Activated T-cell treated with anti-CD3 and anti-CD28 coated beads for 4 hours (primary cell): Measurements from ENCODE around the gene LUC7L.
"Not testable (repeated sequence)": the region's sequence is repeated elsewhere in the genome, so short reads cannot be mapped to it uniquely, and the experiment has no call there.

Experiments used
- DNase-seq: peaks from one replicate; pipeline ENCODE4 v3.0.0-alpha.2; 2020

Gene LUC7L

DNA sequence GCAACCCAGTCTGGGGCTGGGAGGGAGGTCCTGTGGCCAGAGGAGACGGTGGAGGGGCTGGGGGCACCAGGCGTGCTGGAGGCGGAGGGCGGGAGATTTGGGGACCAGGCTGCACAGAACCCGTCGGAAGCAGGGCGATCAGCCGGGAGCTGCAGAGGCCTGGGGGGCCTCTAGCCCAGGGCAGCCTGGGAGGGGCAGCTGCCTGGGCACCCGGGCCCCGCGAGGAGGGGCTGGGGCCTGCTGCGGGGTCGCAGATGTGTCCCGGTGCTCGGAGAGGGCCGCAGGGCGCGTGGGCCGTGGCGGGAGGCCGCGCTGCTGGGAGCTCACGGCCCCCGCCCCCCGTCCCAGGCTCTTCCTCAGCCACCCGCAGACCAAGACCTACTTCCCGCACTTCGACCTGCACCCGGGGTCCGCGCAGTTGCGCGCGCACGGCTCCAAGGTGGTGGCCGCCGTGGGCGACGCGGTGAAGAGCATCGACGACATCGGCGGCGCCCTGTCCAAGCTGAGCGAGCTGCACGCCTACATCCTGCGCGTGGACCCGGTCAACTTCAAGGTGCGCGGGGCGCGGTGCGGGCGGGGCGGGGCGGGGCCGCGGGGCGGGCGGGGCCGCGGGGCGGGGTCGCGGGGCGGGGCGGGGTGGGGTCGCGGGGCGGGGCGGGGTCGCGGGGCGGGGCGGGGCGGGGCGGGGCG lies 65.0 kb downstream of the LUC7L start:
- DNase-seq, result not testable (repeated sequence)

DNA sequence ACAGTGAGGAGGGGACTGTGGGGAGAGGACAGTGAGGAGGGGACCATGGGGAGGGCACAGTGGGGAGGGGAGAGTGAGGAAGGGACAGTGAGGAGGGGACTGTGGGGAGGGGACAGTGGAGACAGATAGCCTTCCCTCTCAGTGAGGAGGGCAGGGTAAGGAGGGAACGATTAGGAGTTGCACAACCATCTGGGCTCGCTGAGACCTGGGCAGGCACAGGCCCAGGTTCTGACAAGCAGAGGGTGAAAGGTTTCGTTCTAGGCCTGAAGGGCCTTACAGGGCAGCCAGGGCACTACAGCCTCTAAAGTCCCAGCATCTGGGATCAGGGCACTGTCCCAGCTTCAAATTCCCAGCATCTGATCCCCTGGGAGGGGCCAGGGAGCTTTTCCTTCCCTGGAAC lies 65.6 kb downstream of the LUC7L start:
- not testable (repeated sequence) for DNase-seq

DNA sequence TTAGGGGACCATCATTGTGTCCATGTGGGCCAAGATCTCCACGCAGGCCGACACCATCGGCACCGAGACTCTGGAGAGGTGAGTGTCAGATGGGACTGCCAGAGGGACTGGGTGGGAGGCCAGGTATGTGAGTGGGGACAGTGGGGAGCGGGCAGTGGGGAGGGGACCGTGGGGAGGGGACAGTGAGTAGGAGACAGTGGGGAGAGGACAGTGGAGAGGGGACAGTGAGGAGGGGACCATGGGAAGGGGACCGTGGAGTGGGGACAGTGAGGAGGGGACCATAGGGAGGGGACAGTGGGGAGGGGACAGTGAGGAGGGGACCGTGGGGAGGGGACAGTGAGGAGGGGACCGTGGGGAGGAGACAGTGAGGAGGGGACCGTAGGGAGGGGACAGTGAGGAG lies 66.1 kb downstream of the LUC7L start:
- not testable (repeated sequence) for DNase-seq

DNA sequence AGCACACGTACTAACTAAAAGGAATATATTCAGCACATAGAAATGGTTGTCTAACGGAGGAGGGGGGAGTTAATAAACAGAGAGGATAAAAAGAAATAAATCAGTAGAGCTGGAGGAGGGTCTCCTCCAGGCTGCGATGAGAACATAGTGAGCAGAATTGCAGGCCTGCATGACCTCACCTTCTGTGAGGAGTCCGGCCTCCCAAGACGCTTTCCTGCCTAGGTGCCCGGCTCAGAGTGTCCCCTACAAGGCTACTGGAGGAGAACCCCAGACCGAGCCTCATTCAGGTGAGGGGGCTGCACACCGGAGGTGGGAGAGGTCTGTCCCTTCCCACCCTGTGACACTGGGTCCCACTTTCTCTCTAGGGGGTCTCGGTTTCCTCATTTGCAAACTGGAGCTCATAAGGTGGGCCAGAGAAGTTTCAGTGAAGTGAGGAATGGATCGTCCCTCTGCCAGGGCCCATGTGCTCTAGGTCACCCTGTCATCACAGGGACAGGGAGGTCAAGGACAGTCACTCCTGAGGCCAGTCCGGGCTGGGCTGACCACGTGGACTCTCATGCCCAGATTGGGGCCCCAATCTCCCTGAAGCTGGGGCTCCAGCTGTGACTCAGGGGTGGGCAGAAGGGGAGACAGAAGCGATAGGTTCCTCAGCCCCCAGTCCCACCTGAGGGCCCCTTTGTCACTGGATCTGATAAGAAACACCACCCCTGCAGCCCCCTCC lies 66.8 kb downstream of the LUC7L start:
- DNase-seq, result no peak

DNA sequence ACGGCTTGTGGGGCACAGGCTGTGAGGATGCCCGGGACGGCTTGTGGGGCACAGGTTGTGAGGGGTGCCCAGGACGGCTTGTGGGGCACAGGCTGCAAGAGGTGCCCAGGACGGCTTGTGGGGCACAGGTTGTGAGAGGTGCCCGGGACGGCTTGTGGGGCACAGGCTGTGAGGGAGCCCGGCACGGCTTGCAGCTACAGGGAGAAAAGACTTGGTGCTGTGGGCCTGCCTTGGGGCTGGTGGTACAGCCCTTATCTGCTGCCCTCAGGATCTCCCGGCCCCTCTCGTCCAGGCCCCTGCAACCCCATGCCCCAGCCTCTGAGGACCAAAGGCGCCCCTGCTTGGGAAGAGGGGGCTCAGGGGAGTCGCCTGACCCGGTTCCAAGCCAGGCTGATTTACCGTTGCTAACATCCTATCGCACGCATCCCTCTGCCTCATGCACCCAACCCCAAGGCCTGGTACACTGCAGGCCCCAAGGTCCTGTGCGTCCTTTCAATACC lies 68.5 kb downstream of the LUC7L start:
- DNase-seq, result no peak

DNA sequence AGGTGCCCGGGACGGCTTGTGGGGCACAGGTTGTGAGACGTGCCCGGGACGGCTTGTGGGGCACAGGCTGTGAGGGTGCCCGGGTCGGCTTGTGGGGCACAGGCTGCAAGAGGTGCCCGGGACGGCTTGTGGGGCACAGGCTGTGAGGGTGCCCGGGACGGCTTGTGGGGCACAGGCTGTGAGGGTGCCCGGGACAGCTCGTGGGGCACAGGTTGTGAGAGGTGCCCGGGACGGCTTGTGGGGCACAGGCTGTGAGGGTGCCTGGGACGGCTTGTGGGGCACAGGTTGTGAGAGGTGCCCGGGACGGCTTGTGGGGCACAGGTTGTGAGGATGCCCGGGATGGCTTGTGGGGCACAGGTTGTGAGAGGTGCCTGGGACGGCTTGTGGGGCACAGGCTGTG lies 69.0 kb downstream of the LUC7L start:
- not testable (repeated sequence) for DNase-seq

DNA sequence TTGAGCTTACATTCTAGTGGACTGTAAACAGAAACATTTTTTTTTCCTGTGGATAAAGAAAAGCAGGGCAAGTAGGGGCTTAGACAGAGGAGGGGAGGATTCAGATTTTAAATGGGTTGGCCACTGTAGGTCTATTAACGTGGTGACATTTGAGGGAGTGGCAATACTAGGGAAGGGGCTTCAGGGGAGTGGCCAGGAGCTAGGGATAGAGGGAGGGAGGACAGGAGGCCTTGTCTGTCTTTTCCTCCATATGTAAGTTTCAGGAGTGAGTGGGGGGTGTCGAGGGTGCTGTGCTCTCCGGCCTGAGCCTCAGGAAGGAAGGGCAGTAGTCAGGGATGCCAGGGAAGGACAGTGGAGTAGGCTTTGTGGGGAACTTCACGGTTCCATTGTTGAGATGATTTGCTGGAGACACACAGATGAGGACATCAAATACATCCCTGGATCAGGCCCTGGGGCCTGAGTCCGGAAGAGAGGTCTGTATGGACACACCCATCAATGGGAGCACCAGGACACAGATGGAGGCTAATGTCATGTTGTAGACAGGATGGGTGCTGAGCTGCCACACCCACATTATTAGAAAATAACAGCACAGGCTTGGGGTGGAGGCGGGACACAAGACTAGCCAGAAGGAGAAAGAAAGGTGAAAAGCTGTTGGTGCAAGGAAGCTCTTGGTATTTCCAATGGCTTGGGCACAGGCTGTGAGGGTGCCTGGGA lies 70.0 kb downstream of the LUC7L start:
- no peak for DNase-seq

DNA sequence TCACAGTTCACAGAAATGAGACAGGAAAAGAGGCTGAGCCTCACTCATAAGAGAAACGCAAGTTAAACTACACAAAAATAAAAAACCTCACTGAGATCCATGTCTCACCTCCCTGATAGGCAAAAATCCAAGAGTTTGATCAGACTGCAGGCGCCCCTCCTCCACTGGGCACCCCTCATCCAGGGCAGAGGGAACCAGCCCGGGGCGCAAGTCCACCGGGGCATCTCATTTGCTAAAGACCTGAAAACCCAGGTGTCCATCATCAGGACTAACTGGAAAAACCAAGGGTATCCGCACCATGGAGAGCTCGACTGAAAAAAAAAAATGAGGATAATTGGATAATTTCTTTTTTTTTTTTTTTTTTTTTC lies 74.2 kb downstream of the LUC7L start:
- no peak for DNase-seq

DNA sequence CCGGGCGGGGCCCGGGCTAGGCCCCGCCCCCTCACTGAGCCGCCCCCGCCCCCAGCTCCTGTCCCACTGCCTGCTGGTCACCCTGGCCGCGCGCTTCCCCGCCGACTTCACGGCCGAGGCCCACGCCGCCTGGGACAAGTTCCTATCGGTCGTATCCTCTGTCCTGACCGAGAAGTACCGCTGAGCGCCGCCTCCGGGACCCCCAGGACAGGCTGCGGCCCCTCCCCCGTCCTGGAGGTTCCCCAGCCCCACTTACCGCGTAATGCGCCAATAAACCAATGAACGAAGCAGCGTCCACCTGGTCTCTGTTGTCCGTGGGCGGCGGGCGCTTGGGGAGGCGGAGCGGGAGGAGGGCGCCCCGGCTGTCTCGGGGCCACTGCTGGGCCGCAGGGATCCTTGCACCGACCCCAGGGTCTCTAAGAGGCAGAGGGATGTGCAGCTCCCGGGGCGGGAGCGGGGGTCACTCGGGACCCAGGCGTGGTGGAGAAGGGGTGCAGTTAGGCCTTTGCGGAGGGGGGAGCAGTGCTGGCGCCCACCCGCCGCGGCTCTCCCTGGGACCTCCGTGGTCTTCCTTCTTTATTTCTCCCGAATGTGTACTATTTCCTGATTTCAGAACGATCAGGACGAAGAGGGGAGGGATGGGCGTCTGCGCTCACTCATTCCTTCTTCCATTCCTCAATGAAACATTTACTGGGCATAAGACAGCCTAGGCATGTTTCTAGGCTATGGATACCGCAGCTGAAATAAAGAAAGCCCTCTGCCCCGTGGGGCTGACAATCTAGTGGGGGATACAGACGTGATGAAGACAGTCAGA lies 74.8 kb downstream of the LUC7L start:
- DNase-seq, result no peak

DNA sequence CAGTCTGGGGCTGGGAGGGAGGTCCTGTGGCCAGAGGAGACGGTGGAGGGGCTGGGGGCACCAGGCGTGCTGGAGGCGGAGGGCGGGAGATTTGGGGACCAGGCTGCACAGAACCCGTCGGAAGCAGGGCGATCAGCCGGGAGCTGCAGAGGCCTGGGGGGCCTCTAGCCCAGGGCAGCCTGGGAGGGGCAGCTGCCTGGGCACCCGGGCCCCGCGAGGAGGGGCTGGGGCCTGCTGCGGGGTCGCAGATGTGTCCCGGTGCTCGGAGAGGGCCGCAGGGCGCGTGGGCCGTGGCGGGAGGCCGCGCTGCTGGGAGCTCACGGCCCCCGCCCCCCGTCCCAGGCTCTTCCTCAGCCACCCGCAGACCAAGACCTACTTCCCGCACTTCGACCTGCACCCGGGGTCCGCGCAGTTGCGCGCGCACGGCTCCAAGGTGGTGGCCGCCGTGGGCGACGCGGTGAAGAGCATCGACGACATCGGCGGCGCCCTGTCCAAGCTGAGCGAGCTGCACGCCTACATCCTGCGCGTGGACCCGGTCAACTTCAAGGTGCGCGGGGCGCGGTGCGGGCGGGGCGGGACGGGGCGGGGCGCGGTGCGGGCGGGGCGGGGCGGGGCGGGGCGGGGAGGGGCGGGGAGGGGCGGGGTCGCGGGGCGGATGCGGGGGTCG lies 75.6 kb downstream of the LUC7L start:
- DNase-seq, result not testable (repeated sequence)

DNA sequence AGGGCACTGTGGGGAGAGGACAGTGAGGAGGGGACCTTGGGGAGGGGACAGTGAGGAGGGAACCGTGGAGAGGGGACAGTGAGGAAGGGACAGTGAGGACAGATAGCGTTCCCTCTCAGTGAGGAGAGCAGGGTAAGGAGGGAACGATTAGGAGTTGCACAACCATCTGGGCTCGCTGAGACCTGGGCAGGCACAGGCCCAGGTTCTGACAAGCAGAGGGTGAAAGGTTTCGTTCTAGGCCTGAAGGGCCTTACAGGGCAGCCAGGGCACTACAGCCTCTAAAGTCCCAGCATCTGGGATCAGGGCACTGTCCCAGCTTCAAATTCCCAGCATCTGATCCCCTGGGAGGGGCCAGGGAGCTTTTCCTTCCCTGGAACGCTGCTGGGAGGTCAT lies 76.1 kb downstream of the LUC7L start:
- not testable (repeated sequence) for DNase-seq

DNA sequence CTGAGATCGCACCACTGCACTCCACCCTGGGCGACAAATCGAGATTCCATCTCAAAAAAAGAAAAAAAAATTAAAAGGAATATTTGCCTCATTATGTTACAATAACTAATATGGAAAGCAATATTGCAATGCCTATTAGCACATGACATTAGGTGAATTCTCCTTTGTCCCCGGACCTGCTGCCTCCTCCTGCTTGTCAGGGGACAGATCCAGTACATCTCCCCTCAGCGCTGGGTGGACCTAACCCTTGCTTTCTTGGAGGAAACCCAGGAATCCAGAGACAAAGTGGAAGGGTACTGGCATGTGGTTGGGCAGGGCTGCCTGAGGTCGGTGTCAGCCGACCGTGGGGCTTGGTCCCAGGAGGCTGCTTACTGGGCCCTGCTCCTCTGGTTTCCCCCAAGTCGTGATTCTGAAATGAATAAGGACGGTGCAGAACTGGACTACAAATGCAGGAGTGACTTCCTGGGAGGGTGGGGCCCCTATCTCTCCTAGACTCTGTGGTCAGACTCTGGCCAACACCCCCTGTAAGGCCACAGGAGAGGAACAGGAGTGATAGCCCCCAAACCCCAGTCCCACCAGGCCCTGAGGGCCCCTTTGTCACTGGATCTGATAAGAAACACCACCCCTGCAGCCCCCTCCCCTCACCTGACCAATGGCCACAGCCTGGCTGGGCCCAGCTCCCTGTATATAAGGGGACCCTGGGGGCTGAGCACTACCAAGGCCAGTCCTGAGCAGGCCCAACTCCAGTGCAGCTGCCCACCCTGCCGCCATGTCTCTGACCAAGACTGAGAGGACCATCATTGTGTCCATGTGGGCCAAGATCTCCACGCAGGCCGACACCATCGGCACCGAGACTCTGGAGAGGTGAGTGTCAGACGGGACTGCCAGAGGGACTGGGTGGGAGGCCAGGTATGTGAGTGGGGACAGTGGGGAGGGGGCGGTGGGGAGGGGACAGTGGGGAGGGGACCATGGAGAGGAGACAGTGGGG lies 76.8 kb downstream of the LUC7L start, which contains the start of gene HBZ:
Gene HBZ (plus strand): TSS at position 504 of the 988 bp plus-strand sequence. CDS start 266 bp downstream, at position 770.
- DNase-seq, result no peak

DNA sequence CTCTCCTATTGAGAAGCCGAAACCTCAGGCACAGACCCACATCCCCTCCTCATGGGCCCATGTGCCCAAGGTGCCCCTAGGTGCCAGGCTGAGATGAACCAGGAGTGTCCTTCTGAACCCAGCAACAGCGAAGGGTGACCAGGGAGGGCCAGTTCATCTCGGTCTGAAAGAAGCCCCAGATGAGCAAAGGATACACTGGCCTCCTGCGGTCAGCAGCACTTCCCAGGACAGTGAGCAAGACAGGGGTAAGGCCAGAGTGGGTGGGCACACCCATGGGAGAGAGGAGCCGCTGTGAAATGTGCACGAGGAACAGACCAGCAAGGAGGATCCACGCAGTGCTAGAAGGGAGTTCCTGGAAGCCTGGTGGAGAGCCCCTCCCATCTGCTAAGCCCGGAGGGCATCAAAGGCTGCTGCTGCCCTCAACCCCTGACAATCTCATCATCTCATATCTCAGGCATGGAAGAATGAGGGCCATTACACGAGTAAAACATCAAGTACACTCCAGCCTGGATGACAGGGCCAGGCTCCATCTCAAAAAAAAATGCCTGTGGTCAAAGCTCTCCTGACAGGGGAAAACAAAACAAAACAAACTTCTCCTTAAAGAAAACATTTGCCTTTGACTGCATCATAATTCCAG lies 80.1 kb downstream of the LUC7L start:
- DNase-seq, result no peak

DNA sequence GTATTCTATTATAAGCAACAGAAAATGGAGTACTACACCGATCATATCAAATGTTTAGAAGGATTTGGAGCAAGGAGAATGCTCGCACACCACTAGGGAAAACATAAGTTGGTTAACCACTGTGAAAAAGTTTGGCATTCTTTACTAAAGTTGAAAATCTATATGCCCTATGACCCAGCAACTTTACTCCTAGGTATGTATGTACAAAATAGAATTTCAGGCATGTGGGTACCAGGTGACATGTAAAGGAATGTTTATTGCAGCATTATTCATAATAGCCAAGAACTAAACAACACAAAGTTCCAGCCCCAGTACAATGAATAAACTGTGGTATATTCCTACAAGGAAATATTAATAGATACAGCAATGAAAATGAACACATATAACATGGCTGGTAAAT lies 82.6 kb downstream of the LUC7L start:
- DNase-seq, result no peak

DNA sequence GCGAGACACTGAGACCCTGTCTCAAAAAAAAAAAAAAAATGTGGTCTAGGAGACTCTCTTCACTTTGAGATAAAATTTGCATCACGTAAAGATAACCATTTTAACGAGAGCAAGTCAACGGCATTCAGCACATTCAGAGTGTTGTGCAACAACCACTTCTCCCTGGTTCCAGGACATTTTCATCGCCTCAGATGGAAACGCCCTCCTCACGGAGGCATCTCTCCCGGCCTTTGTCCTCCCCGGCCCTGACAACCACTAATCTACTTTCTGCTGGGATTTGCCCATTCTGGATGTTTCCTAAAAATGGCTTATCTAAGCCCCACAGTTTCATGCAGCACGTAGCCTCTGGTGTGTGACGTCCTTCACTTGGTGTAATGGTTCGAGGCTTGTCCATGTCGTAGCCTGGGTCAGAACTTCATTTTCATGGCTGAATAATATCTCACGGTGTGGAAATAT lies 84.4 kb downstream of the LUC7L start:
- DNase-seq, result no peak

DNA sequence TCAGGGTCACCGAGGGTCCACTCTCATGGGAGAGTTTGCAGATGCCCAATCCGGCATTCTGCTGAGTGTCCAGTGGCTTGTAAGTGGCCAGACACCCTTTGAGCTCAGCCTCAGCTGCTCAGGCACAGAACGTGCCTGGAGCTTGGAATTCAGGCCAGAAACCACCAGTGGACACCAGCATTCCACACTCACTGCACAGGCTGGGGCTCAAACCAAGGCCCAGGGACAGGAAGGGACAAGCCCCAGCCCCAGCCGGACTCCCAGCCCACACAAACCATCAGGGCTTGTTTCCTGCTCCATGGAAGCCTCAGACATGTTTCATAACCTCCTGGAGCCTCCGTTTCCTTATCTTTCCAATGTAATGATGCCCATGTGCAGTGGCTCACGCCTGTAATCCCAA lies 85.8 kb downstream of the LUC7L start:
- DNase-seq, result no peak

DNA sequence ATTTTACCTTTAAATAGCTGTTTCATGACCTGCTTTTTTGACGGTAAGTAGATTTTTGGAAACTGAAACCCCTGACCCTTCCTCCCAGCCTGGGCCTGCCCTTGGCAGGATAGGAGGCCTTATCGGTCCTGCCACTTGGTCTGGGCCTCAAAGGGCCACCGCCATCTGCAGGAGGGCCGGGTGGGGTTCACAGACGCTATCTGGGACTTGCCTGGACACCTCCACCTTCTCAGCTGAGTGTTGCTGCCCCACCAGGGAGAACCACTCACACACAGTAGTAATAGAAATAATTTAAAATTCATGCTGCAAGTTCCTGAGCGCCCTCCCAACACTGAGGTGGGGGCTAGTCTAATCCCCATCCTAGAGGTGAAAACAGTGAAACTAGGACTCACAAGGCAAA lies 86.2 kb downstream of the LUC7L start:
- no peak for DNase-seq

DNA sequence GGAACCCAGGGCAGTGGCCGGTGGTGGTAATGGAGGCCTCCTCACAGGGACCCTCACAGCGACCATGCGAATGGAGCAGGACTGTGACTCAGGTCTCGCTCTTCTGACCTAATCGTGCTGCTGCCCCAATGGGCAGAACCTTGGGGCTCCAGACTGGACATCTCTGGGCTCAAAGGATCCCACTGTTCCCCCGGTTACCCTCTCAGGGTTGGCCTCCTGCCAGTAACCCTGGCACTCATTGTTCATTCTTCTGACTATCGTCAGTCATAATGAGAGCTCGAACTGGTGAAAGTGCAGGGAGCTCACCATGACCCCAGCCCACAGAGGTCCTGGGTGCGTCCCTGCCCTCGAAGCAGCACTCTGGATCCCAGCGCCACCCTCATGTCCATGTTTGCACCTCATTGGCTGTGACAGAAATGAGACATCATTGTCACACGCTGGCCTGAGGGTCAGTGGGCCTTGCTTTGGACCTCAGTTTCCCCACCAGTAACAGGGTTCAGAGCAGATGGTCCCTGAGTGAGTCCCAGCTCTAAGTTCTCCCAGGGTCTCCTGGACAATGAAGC lies 86.8 kb downstream of the LUC7L start:
- DNase-seq, result no peak

DNA sequence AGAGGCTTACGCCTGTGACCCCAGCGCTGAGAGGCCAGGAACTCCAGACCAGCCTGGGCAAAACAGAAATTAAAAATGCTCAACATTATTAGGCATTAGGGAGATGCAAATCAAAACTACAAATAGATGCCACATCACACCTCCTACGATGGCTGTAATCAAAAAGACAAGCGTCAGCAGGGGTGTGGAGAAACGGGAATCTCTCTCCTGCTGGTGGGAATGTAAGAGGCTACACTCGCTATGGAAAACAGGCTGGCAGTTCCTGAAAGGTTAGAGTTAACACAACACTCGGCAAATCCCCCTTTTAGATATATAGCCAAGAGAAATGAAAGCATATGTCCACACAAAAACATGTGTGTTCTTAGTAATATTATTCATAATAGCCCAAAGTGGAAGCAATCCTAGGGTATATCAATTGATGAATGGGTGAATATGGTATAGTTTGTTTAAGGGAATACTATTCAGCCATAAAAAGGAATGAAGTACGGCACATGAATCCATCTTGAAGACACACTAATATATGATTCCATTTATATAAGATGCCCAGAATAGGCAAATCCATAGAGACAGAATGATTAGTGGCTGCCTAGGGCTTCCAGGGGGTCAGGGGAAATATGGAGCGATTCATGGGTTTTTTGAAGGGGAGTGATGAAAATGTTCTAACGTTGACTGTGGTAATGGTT lies 88.9 kb downstream of the LUC7L start:
- DNase-seq, result no peak
